Measurements from ENCODE around the gene JAZF1. TPM values are rescaled to one million over a fixed set of nuclear protein-coding genes. Genes with fewer than 3 reads are reported as not detected.

Gene JAZF1
- total and polyA plus RNA-seq, 2 of the 4 experiments (the other 2 are of a cell fraction), result 8.4 to 10.5 TPM

- H3K56ac ChIP-seq (ENCODE audit: extremely low read depth, insufficient read depth, low read length), result peak overlapping the region; percentile 67
- peak overlapping the region; percentile 91 for H3K4ac ChIP-seq (ENCODE audit: low read depth, low read length)
- peak overlapping the region; percentile 87 for H2BK5ac ChIP-seq (ENCODE audit: low read depth, low read length, poor library complexity, severe bottlenecking)
- no peak overlapping the region for H3K4me3 ChIP-seq (ENCODE audit: insufficient read depth, low read depth, low read length)
- H3K27ac ChIP-seq (ENCODE audit: insufficient read depth, low read length), result peak overlapping the region; percentile 78
- POLR2A ChIA-PET (ENCODE audit: unreplicated experiment), result no interaction called here
- DNase-seq (peak; percentile 90), ATAC-seq (ENCODE audit: low read depth) (peak; percentile 63)
- 0 out of 2 replicates have a peak, but pooled peaks cover 4% of the 10 kb centered on the region for H4K20me1 ChIP-seq (ENCODE audit: insufficient read depth, low read length)
- intact Hi-C loops (cut with micrococcal nuclease) (loop anchor here (5.0 kb wide), 1 partner anchor 36 kb away; no protein-coding TSS in a partner anchor), in situ Hi-C loops (cut with MboI; ENCODE audit: low sequenced_read_pairs) (no loop called here), dilution Hi-C loops (cut with HindIII; ENCODE audit: low sequenced_read_pairs, unreplicated experiment) (no loop called here)
- peak overlapping the region; percentile 87 for H2BK120ac ChIP-seq (ENCODE audit: low read depth, low read length)
- no peak overlapping the region for H2AK9ac ChIP-seq (replicated peaks; ENCODE audit: low read depth, low read length, poor library complexity)
- BruUV-seq (replicated peaks), result no TSS peak
- H3K36me3 ChIP-seq (ENCODE audit: control insufficient read depth, insufficient read depth, low read length), result no peaks in the 10 kb centered on the region
- peak overlapping the region; percentile 69 for H2BK20ac ChIP-seq (ENCODE audit: low read depth, low read length)
- peak overlapping the region; percentile 77 for H3K4me2 ChIP-seq (ENCODE audit: low read depth, low read length)
- peak overlapping the region; percentile 90; the same call in 1 of the 2 replicates for H4K5ac ChIP-seq (ENCODE audit: low read depth, low read length)
- TF ChIP-seq CEBPB (IDR thresholded peaks at IDR 0.05; ENCODE audit: low read depth, low read length) (no peak), MXI1 (IDR thresholded peaks at IDR 0.05; ENCODE audit: borderline replicate concordance, low read depth, low read length) (no peak), RCOR1 (IDR thresholded peaks at IDR 0.05; ENCODE audit: insufficient replicate concordance, low read length) (no peak), RFX5 (IDR thresholded peaks at IDR 0.05; ENCODE audit: low read depth, low read length) (no peak), USF2 (IDR thresholded peaks at IDR 0.05; ENCODE audit: low read depth, low read length) (no peak), BHLHE40 (IDR thresholded peaks at IDR 0.05; ENCODE audit: low read depth, low read length) (no peak), FOS (IDR thresholded peaks at IDR 0.05; ENCODE audit: low read depth, low read length) (no peak), CHD1 (IDR thresholded peaks at IDR 0.05; ENCODE audit: low read depth, low read length) (no peak)
- peak overlapping the region; percentile 81 for H2AK5ac ChIP-seq (ENCODE audit: low read depth, low read length)
- H2BK15ac ChIP-seq (ENCODE audit: low read depth, low read length), result peak overlapping the region; percentile 45; the same call in 2 of the 3 replicates
- H2AFZ ChIP-seq (replicated peaks; ENCODE audit: low read length, poor library complexity), result no peak overlapping the region
- CTCF ChIA-PET, result no interaction called here
- H3K9me1 ChIP-seq (ENCODE audit: insufficient read depth, low read length), result peaks cover 14% of the 10 kb centered on the region
- H3K14ac ChIP-seq (replicated peaks; ENCODE audit: low read depth, low read length), result peak overlapping the region; percentile 66
- peaks cover 18% of the 10 kb centered on the region for H3K4me1 ChIP-seq (ENCODE audit: control insufficient read depth, insufficient read depth, low read length)
- H3K27me3 ChIP-seq (ENCODE audit: control insufficient read depth, insufficient read depth, low read length), result no peaks in the 10 kb centered on the region
- H3K9me3 ChIP-seq (ENCODE audit: control insufficient read depth, insufficient read depth, low read length), result no peaks in the 10 kb centered on the region
- H3K79me1 ChIP-seq (ENCODE audit: low read depth in 1 of 2, low read length in 2 of 2), result peaks cover 24 to 50% of the 10 kb centered on the region in 2 experiments
- peak overlapping the region; percentile 55 to 78; a peak in 3 of 4 replicates for H4K8ac ChIP-seq (ENCODE audit: low read depth in 2 of 2, low read length in 2 of 2)
- peak overlapping the region; percentile 90 for H3K18ac ChIP-seq (ENCODE audit: low read depth, low read length)
- H3K9ac ChIP-seq (ENCODE audit: low read depth, low read length), result no peak overlapping the region
- peak overlapping the region; percentile 64 for H3K23ac ChIP-seq (ENCODE audit: low read depth, low read length)
- WGBS, 2 experiments (ENCODE audit: extremely low coverage in 2 of 2, insufficient read length in 1 of 2), result no CpG with 5 or more reads among the region's 5 CpGs
- H4K91ac ChIP-seq (ENCODE audit: insufficient read depth, low read depth, low read length), result peak overlapping the region; percentile 77
Measured at GRCh38 chr7:28041508-28042314, 138.9 kb downstream of the JAZF1 start.

All from IMR-90 (cell line).